Smooth muscle cell (in vitro differentiated cells): ENCODE results near the gene PLB1. TPM values are rescaled to one million over a fixed set of nuclear protein-coding genes. Genes with fewer than 3 reads are reported as not detected.

Source experiments
- DNase-seq: peaks from one replicate; lab custom pipeline; 2025; ENCODE audit not compliant: unreplicated experiment; lab: John Stamatoyannopoulos, UW
- H2AFZ ChIP-seq: fragments of 200-600 bp; sonication (generic); 2 replicates; pipeline ENCODE4 v1.6.0; 2016; ENCODE audit warnings: antibody characterized with exemption, low read depth, mild to moderate bottlenecking
- H3F3A ChIP-seq: fragments of 200-600 bp; sonication (generic); 2 replicates; pipeline ENCODE4 v1.6.0; 2017; ENCODE audit warnings: antibody characterized with exemption, low read depth
- H3K27ac ChIP-seq: fragments of 200-600 bp; sonication (generic); 2 replicates; pipeline ENCODE4 v1.5.1; 2016; ENCODE audit warnings: low read depth, mild to moderate bottlenecking
- H3K27me3 ChIP-seq: fragments of 200-600 bp; sonication (generic); 2 replicates; pipeline ENCODE4 v1.6.1; 2016; ENCODE audit warnings: low read depth, mild to moderate bottlenecking
- H3K36me3 ChIP-seq: fragments of 200-600 bp; sonication (generic); 2 replicates; pipeline ENCODE4 v1.5.1; 2016; ENCODE audit warnings: low read depth
- H3K4me1 ChIP-seq: fragments of 200-600 bp; sonication (generic); 2 replicates; pipeline ENCODE4 v1.5.1; 2016; ENCODE audit warnings: low read depth
- H3K4me2 ChIP-seq: fragments of 200-600 bp; sonication (generic); 2 replicates; pipeline ENCODE4 v1.6.0; 2016; ENCODE audit warnings: mild to moderate bottlenecking
- H3K4me3 ChIP-seq: fragments of 200-600 bp; sonication (generic); 2 replicates; pipeline ENCODE4 v1.5.1; 2016; ENCODE audit warnings: mild to moderate bottlenecking
- H3K79me2 ChIP-seq: fragments of 200-600 bp; sonication (generic); 2 replicates; pipeline ENCODE4 v1.6.0; 2016; ENCODE audit warnings: low read depth, mild to moderate bottlenecking
- H3K9ac ChIP-seq: fragments of 200-600 bp; sonication (generic); 2 replicates; pipeline ENCODE4 v1.6.0; 2016; ENCODE audit warnings: low read depth
- H3K9me3 ChIP-seq: fragments of 200-600 bp; sonication (generic); replicated peaks from 2 replicates; pipeline ENCODE4 v1.5.1; 2016; ENCODE audit warnings: low read depth
- H4K20me1 ChIP-seq: fragments of 200-600 bp; sonication (generic); 2 replicates; pipeline ENCODE4 v1.6.0; 2016; ENCODE audit warnings: low read depth
- CTCF ChIP-seq: fragments of 200-600 bp; sonication (generic); IDR thresholded peaks from 2 replicates; pipeline ENCODE4 v1.5.1; 2017; ENCODE audit warnings: borderline replicate concordance, mild to moderate bottlenecking, antibody characterized with exemption; ENCODE audit not compliant: insufficient read depth, poor library complexity, severe bottlenecking
- WGBS: methylation state at CpG from one replicate; pipeline ENCODE4 v1.1.7; 2016; ENCODE audit warnings: low lambda C conversion rate; 5-methylcytosine and 5-hydroxymethylcytosine counted together
- polyA plus RNA-seq: library from polyadenylated mRNA; unstranded; fragments of >200 nt; fragmentation: Nextera tagmentation; extraction: Ambion mirVana; gene quantifications from 2 replicates; pipeline ENCODE4 v1.2.1, GENCODE V29; 2016
- total RNA-seq: library from RNA; depleted of rRNA; stranded (reverse); fragments of >200 nt; gene quantifications from 2 replicates; pipeline ENCODE4 v1.2.3, GENCODE V29; 2014

PLB1 gene
- total and polyA plus RNA-seq, 2 experiments from 2014 or later, result 0.75 to 8.7 TPM

DNA sequence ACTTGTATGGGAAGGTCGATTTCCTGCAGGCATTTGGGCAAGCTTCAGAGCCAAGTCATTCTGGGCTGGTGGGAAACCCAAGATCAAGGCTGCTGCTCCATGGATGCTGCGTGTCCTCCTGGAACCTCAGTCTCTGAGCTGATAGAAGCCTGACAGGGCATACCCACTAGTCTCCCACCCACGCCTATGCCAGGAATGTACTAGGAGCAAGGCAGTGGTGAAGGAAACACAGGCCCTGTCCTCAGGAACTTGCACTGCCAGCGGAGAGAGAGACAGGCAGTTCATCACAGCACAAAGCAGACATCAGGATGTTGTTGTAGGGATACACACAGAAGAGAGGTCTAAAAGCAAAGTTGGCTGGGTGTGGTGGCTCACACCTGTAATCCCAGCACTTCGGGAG, 84.2 kb downstream of the PLB1 start:
- Histone ChIP-seq H3K27me3 (no peaks in the 10 kb centered on the region), H3K9me3 (no peaks in the 10 kb centered on the region), H2AFZ (no peak overlapping the region), H3K79me2 (no peaks in the 10 kb centered on the region), H3K4me3 (no peak overlapping the region), H3K4me2 (no peak overlapping the region), H4K20me1 (no peaks in the 10 kb centered on the region), H3K4me1 (no peaks in the 10 kb centered on the region), H3F3A (peaks cover 16% of the 10 kb centered on the region), H3K27ac (no peak overlapping the region), H3K9ac (no peak overlapping the region), H3K36me3 (no peaks in the 10 kb centered on the region)
- DNase-seq, result no peak
- no peak for TF ChIP-seq CTCF
- WGBS, result 92% methylated on average over 5 of the region's 5 CpGs

DNA sequence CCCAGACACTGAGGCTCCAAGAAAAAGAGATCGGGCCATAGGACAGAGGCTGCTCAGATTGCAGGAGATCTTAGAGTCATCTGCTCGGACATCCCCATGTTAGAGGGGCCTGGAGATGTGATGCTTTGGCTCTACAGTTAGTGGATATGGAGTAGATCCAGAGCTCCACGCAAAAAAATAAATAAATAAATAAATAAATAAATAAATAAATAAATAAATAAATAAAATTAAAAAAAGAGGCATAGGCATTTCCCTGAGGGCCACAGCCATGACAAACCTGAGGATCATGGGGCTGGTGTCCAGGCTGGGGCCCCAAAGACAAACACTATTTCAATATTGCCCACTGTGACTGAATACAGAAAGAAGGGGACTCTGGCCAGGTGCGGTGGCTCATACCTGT, 85.5 kb downstream of the PLB1 start:
- Histone ChIP-seq H2AFZ (no peak overlapping the region), H3K4me1 (no peaks in the 10 kb centered on the region), H3K9me3 (no peaks in the 10 kb centered on the region), H3K36me3 (no peaks in the 10 kb centered on the region), H3K79me2 (no peaks in the 10 kb centered on the region), H3K4me2 (no peak overlapping the region), H4K20me1 (no peaks in the 10 kb centered on the region), H3K27ac (no peak overlapping the region), H3K4me3 (no peak overlapping the region), H3F3A (peaks cover 24% of the 10 kb centered on the region), H3K27me3 (no peaks in the 10 kb centered on the region), H3K9ac (no peak overlapping the region)
- DNase-seq, result no peak
- 98% methylated on average over 4 of the region's 4 CpGs for WGBS
- no peak for TF ChIP-seq CTCF

DNA sequence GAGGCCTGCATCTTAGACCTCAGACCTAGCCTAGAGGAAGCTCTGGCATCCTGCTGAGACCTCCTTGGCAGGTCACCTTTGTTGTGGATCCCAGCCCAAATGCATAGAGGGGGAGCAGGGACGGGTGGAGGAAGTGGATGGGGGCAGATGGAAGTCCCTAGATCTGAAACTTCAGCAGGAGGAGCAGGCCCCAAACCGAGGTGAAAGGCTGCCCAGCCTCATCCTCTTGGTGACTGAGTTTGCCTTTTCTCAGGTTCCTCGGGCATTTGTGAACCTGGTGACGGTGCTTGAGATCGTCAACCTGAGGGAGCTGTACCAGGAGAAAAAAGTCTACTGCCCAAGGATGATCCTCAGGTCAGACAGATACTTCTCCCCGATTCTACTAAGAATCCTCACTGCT, 86.3 kb downstream of the PLB1 start:
- Histone ChIP-seq H3K9me3 (no peaks in the 10 kb centered on the region), H3K36me3 (no peaks in the 10 kb centered on the region), H2AFZ (no peak overlapping the region), H4K20me1 (no peaks in the 10 kb centered on the region), H3K4me1 (no peaks in the 10 kb centered on the region), H3K27me3 (no peaks in the 10 kb centered on the region), H3K4me2 (no peak overlapping the region), H3K27ac (no peak overlapping the region), H3K4me3 (no peak overlapping the region), H3K79me2 (no peaks in the 10 kb centered on the region), H3K9ac (no peak overlapping the region), H3F3A (peaks cover 24% of the 10 kb centered on the region)
- 97% methylated on average over 6 of the region's 6 CpGs for WGBS
- DNase-seq, result no peak
- TF ChIP-seq CTCF, result no peak

- H3K9ac ChIP-seq, result no peak overlapping the region
- no peak overlapping the region for H3K4me2 ChIP-seq
- H3F3A ChIP-seq, result peaks cover 24% of the 10 kb centered on the region
- no peak for DNase-seq
- 88% methylated on average over 5 of the region's 5 CpGs for WGBS
- H3K36me3 ChIP-seq, result no peaks in the 10 kb centered on the region
- H3K27me3 ChIP-seq, result no peaks in the 10 kb centered on the region
- no peaks in the 10 kb centered on the region for H3K9me3 ChIP-seq
- H3K79me2 ChIP-seq, result no peaks in the 10 kb centered on the region
- H2AFZ ChIP-seq, result no peak overlapping the region
- no peaks in the 10 kb centered on the region for H3K4me1 ChIP-seq
- no peak overlapping the region for H3K27ac ChIP-seq
- no peak overlapping the region for H3K4me3 ChIP-seq
- TF ChIP-seq CTCF, result no peak
- no peaks in the 10 kb centered on the region for H4K20me1 ChIP-seq
Observed at GRCh38 chr2:28582595-28582994, 86.7 kb downstream of the PLB1 start.
